SH-SY5Y (cell line): ENCODE data around the gene B3GALT2.

Experiments used
- GATA2 ChIP-seq: IDR thresholded peaks from 2 replicates; pipeline ENCODE4 v1.6.1; 2011; ENCODE audit warnings: mild to moderate bottlenecking, low read depth, low read length
- GATA3 ChIP-seq: IDR thresholded peaks from 2 replicates; pipeline ENCODE4 v1.6.1; 2011; ENCODE audit warnings: low read depth, mild to moderate bottlenecking, low read length, moderate library complexity

Gene B3GALT2

GRCh38 chr1:193190096-193190744 is 3.8 kb upstream of the B3GALT2 start:
- TF ChIP-seq GATA3 (no peak), GATA2 (no peak)

- TF ChIP-seq GATA3 (no peak), GATA2 (no peak)
Observed at GRCh38 chr1:193189442-193190095, 3.2 kb upstream of the B3GALT2 start.

GRCh38 chr1:193187114-193187513 is 701 bp upstream of the B3GALT2 start:
- TF ChIP-seq GATA2 = no peak
- TF ChIP-seq GATA3 = no peak

- TF ChIP-seq GATA3 = no peak
- TF ChIP-seq GATA2 = no peak
Observed at GRCh38 chr1:193185211-193185610, 1.2 kb downstream of the B3GALT2 start.

GRCh38 chr1:193184776-193185175 is 1.6 kb downstream of the B3GALT2 start:
- TF ChIP-seq GATA2 (no peak), GATA3 (no peak)

GRCh38 chr1:193183019-193183627 is 3.3 kb downstream of the B3GALT2 start:
- no peak for TF ChIP-seq GATA2
- TF ChIP-seq GATA3 = no peak

- no peak for TF ChIP-seq GATA3
- no peak for TF ChIP-seq GATA2
Observed at GRCh38 chr1:193181985-193182384, 4.4 kb downstream of the B3GALT2 start.

- TF ChIP-seq GATA2 (no peak), GATA3 (no peak)
Observed at GRCh38 chr1:193181536-193181935, 4.9 kb downstream of the B3GALT2 start.

GRCh38 chr1:193179094-193179493 is 7.3 kb downstream of the B3GALT2 start:
- TF ChIP-seq GATA2 = no peak
- TF ChIP-seq GATA3 = no peak

GRCh38 chr1:193176788-193177187 is 9.6 kb downstream of the B3GALT2 start:
- peak; percentile 28; the same call in 1 of the 2 replicates for TF ChIP-seq GATA2
- TF ChIP-seq GATA3 = peak; percentile 40; the same call in 1 of the 2 replicates

- TF ChIP-seq GATA3 (no peak), GATA2 (no peak)
Observed at GRCh38 chr1:193176113-193176512, 10.3 kb downstream of the B3GALT2 start.

- no peak for TF ChIP-seq GATA2
- TF ChIP-seq GATA3 = no peak
Observed at GRCh38 chr1:193157360-193157759, 29.1 kb downstream of the B3GALT2 start.

GRCh38 chr1:193156822-193157142 is 29.6 kb downstream of the B3GALT2 start:
- TF ChIP-seq GATA3 = no peak
- TF ChIP-seq GATA2 = no peak

- TF ChIP-seq GATA3 (no peak), GATA2 (no peak)
Observed at GRCh38 chr1:193156117-193156821, 30.1 kb downstream of the B3GALT2 start.

GRCh38 chr1:193144999-193145398 is 41.4 kb downstream of the B3GALT2 start:
- TF ChIP-seq GATA3 = no peak
- no peak for TF ChIP-seq GATA2
